A204.1 (cell line): ENCODE data around the gene ADRB2.
"Not testable (repeated sequence)": the region's sequence is repeated elsewhere in the genome, so short reads cannot be mapped to it uniquely, and the experiment has no call there.

ENCODE experiments used
- FAIRE-seq: peaks from 2 replicates; lab custom pipeline; 2012; peaks lifted over from hg19 to GRCh38; lab: Jason Lieb, UNC

The ADRB2 gene

GRCh38 chr5:148826053-148826738, at the start of gene ADRB2:
Gene ADRB2 (plus strand): TSS chr5:148826611. CDS start chr5:148826832, 221 bp downstream.
- FAIRE-seq: no peak

DNA sequence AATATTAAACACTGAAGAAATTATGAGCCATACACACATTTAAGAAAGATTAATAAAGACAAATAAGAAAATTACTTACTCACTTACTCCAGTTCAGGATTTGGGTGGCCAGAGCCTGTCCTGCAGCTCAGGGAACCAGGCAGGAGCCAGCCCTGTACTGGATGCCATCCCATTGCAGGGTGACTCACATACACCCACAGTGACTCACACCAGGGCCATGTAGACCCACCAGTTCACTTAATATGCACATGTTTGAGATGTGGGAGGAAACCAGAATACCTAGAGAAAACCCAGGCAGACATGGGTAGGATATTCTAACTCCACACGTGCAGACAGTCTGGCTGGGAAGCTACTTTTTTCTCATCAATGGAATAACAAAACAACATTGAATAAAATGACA, 49.6 kb upstream of the ADRB2 start:
- FAIRE-seq: no peak

- no peak for FAIRE-seq
These were observed 47.5 kb upstream of the ADRB2 start for GRCh38 chr5:148778882-148779281.

GRCh38 chr5:148780711-148781110, 45.7 kb upstream of the ADRB2 start:
- FAIRE-seq: no peak

DNA sequence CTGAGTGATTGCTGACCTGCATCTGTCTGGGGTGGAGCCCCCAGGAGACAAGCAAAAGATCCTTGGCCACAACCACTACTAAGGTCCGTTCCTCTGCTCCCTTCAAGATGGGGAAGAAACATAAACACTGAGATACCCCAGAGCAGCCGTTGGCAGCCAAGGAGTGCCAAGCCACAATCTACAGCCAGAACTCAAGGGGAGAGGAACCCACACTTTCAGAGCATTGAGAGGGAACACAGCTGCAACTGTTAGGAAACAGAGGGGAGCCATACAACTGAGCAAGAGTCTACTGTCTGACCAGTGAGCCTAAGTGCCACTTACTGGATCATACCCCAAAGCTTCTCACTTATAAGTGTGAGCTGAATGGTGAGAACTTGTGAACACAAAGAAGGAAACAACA, 44.6 kb upstream of the ADRB2 start:
- FAIRE-seq: no peak

- no peak for FAIRE-seq
These were observed 41.2 kb upstream of the ADRB2 start for GRCh38 chr5:148785223-148785622.

- FAIRE-seq: no peak
These were observed 40.0 kb upstream of the ADRB2 start for GRCh38 chr5:148786456-148786855.

- no peak for FAIRE-seq
These were observed 37.8 kb upstream of the ADRB2 start for GRCh38 chr5:148788636-148789035.

GRCh38 chr5:148790545-148791333, 35.7 kb upstream of the ADRB2 start:
- no peak for FAIRE-seq

- FAIRE-seq: no peak
These were observed 35.1 kb upstream of the ADRB2 start for GRCh38 chr5:148791334-148791667.

- no peak for FAIRE-seq
These were observed 34.7 kb upstream of the ADRB2 start for GRCh38 chr5:148791696-148792095.

DNA sequence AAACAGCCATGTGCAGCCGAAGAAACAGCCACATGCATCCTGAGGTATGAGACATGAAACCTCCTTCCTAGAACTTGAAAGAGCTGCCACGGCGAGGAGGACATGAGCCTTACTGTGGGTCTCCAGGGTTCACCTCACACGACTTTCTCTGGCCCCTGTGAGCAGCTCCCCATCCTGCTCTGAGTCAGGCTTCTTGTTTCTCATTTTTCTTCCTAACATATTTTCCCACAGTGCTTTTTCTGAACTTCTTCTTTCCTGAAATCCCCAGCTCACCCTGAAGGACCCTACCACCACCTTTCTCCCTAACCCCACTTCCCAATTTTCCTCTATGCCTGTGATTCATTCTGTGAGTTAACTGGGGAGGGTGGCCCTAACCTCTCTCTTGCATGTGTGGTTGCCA, 33.7 kb upstream of the ADRB2 start:
- no peak for FAIRE-seq

GRCh38 chr5:148793261-148793660, 33.1 kb upstream of the ADRB2 start:
- no peak for FAIRE-seq

DNA sequence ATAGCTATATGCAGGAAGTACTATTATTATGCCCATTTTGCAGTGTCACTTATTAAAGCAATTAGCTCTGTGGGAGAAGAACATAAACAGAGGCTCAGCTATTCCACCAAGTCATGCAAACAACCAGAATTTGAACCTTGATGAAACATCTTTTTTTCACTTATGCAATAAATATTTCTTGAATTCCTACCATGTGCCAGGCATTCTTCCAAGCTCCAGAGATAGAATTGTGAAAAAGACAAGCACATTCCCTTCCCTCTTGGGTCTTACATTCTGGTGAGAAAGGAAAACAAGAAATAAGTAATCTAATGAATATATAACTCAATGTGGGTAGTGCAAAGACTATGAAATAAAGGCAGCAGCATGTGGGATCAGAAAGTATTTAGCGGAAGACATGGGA, 32.1 kb upstream of the ADRB2 start:
- no peak for FAIRE-seq

DNA sequence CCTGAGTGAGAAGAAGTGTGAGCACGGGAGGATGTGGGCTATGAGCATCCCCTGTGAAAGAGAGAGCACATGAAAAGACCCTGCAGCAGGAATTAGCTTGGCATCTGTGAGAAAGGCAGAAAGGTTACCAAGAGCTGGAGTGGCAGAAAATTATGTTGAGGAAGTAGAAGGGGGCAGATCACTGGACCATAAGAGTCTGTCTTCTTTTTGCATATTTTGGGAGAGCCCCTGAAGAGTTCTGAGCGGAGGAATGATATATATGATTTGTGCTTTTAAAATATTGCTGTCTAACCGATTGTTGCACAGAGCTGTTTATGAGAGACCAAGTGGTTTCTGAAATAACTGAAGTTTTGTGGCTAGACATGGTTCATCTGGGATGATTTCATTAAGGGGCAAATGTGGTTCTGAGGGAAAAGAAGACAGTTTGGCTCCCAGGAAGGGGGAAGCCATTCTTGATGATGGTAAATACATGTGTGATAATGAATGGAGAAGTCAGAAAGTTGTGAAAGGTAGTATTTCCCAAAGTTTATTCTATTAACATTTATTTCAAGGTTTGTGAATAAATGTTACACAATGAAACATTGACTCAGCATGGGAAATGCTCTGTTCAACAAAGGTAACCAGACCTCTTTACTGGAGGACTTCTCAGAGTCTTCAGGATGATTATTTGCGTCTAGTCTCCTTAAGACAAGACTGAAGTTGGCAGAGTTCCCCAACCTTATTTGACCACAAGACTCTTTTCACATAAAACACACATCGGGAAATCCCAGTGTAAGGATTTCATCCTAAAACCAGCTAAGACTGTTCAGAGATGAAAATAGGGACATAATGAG, 31.5 kb upstream of the ADRB2 start:
- no peak for FAIRE-seq

DNA sequence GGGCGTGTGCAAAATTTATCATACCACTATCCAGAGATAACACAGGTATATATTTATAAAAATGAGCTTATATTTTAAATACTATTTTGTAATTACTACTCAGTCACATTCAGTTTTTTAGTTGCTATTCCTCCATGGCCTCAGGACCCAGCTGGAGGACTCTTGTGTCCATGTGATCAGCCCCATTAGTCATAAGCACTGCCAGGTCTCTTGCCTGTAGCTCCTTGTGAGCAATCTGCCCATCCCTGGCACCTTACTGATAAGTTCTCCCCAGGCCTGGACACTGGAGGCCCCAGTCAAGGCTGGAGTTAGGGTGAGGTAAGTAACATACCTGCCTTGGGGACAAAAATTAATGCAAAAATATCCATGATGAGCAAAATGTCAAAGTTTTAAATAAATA, 29.5 kb upstream of the ADRB2 start:
- FAIRE-seq: no peak

GRCh38 chr5:148798786-148799185, 27.6 kb upstream of the ADRB2 start:
- no peak for FAIRE-seq

- no peak for FAIRE-seq
These were observed 26.5 kb upstream of the ADRB2 start for GRCh38 chr5:148799737-148800527.

DNA sequence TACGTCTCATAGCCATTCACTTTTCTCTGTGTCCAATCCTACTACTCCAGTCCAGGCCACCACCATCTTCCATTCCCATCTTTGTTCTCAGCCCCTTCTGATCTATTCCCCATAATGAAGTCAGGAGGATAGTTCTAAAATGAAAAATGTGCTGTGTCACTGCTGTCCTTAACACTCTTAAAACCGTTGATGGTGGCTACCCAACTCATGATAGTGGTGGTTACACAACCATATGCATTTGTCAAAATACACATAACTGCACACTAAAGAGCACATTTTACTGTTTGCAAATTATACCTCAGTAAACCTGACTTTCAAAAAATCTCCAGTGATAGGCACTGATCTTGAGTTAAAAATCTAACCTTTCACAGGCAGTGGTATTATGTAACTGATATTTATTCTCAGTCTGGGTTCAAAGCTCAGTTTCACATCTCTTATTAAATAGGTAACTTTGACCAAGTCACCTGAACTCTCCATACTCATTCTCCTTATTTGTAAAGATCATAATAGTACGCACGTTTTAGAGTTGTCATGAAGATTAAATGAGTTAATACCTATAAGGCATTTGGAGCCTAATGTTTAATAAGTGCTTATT, 24.6 kb upstream of the ADRB2 start:
- FAIRE-seq: no peak

DNA sequence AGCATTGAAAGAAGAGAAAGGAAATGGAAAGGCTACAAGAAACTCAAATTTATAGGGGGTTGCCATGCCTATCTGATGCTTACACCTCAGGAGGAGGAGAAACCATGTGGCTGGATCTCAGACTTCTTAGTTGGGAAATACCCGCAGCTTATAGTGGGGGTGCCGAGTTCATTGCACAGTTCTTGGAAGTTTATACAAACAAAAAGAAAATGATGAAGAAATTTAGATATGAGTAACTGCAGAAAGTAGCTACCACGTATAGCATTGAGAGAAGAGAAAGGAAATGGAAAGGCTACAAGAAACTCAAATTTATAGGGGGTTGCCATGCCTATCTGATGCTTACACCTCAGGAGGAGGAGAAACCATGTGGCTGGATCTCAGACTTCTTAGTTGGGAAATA, 23.0 kb upstream of the ADRB2 start:
- not testable (repeated sequence) for FAIRE-seq

GRCh38 chr5:148804393-148804792, 22.0 kb upstream of the ADRB2 start:
- no peak for FAIRE-seq
